ENCODE results near the gene IMPG2. TPM values are rescaled to one million over a fixed set of nuclear protein-coding genes. Genes with fewer than 3 reads are reported as not detected.

The IMPG2 gene
- total RNA-seq (2014; rRNA removed) (0.17 and 0.18 TPM in 2 replicates), Bru-seq, nascent RNA (percentile 43 among the genes with signal in this experiment), BruChase-seq, experiment 1, labeled RNA remaining after a 6-hour chase (percentile 48 among the genes with signal in this experiment), BruChase-seq, experiment 2, labeled RNA remaining after a 2-hour chase (percentile 61 among the genes with signal in this experiment)
- long read RNA-seq, result 0 reads

DNA sequence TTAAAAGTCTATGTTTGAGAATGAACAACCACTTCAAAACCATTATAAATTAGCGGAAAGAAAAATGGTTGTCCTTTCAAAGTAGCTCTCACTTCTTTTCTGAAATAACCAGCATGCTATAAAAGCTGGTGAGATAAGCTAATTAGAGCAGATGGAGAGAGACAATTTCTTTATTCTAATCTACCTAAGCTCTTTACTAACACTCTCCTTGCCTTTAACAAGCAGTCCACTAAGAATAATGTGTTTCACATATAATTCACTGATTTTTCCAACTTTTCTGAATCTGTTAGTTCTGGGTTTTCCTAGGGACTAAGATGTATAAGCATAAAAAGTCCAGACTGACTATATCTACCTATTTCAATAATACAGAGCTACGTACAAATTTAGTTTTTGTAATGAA is at the start of gene IMPG2:
TSS of gene IMPG2 (minus strand) at position 101 of the 400 bp plus-strand sequence. CDS start 203 bp downstream, outside the sequence.
- no TSS peak for BruUV-seq (replicated peaks)
- Histone ChIP-seq H3K9me3 (ENCODE audit: low read length) (no peaks in the 10 kb centered on the region), H3K4me1 (ENCODE audit: insufficient read depth, low read length) (no peaks in the 10 kb centered on the region), H3F3A (ENCODE audit: low read length, unreplicated experiment) (no peaks in the 10 kb centered on the region), H3K9ac (ENCODE audit: low read length) (no peak within 1 kb of the TSS), H3K27me3 (ENCODE audit: low read length) (no peaks in the 10 kb centered on the region), H3K27ac (ENCODE audit: low read length) (no peak within 1 kb of the TSS), H3K9me2 (replicated peaks; ENCODE audit: low read length) (no peaks in the 10 kb centered on the region), H4K20me1 (ENCODE audit: low read length) (no peaks in the 10 kb centered on the region), H3K4me3 (ENCODE audit: low read length) (no peak within 1 kb of the TSS), H3K36me3 (ENCODE audit: low read depth, low read length) (no peaks in the 10 kb centered on the region), H3K79me2 (ENCODE audit: low read length) (no peaks in the 10 kb centered on the region), H2AFZ (ENCODE audit: low read length) (no peak within 1 kb of the TSS), H3K4me2 (ENCODE audit: low read length) (no peak within 1 kb of the TSS)
- ATAC-seq (no peak), DNase-seq (no peak)
- intact Hi-C loops (cut with micrococcal nuclease), result no loop called here
- CTCF ChIA-PET, result no interaction called here
- TF ChIP-seq, protein P1, sequence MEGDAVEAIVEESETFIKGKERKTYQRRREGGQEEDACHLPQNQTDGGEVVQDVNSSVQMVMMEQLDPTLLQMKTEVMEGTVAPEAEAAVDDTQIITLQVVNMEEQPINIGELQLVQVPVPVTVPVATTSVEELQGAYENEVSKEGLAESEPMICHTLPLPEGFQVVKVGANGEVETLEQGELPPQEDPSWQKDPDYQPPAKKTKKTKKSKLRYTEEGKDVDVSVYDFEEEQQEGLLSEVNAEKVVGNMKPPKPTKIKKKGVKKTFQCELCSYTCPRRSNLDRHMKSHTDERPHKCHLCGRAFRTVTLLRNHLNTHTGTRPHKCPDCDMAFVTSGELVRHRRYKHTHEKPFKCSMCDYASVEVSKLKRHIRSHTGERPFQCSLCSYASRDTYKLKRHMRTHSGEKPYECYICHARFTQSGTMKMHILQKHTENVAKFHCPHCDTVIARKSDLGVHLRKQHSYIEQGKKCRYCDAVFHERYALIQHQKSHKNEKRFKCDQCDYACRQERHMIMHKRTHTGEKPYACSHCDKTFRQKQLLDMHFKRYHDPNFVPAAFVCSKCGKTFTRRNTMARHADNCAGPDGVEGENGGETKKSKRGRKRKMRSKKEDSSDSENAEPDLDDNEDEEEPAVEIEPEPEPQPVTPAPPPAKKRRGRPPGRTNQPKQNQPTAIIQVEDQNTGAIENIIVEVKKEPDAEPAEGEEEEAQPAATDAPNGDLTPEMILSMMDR (conservative IDR thresholded peaks at IDR 0.05; ENCODE audit: low read depth, low read length), result no peak
- no peak for TF ChIP-seq EZH2phosphoT487 (IDR thresholded peaks at IDR 0.05; ENCODE audit: borderline replicate concordance, low read length)
- POLR2A ChIA-PET (ENCODE audit: unreplicated experiment), result no interaction called here

DNA sequence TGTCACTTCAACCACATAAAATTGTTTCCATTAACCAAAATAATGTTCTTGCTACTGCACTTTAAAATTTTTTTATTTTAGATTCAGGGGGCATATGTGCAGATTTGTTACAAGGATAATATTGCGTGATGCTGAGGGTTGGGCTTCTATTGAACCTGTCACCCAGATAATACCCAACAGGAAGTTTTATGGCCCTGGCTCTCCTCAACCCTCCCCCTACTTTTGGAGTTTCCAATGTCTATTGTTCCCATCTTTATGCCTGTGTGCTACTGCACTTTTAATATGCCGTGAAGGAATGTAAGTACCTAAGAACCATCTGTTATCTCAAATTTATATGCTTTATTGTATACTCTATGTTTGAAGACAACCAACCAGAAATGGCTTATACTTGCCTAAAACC is 42.0 kb upstream of the IMPG2 start:
- Histone ChIP-seq H4K20me1 (ENCODE audit: low read length) (no peaks in the 10 kb centered on the region), H3K9me3 (ENCODE audit: low read length) (peaks cover 8% of the 10 kb centered on the region; the same call in 1 of the 2 replicates), H3K36me3 (ENCODE audit: low read depth, low read length) (peaks cover 7% of the 10 kb centered on the region; the same call in 1 of the 2 replicates), H3K27me3 (ENCODE audit: low read length) (no peaks in the 10 kb centered on the region), H3K9me2 (replicated peaks; ENCODE audit: low read length) (no peaks in the 10 kb centered on the region), H3K9ac (ENCODE audit: low read length) (no peak overlapping the region), H3K79me2 (ENCODE audit: low read length) (no peaks in the 10 kb centered on the region), H3K4me1 (ENCODE audit: insufficient read depth, low read length) (no peaks in the 10 kb centered on the region), H3K27ac (ENCODE audit: low read length) (no peak overlapping the region), H3F3A (ENCODE audit: low read length, unreplicated experiment) (no peaks in the 10 kb centered on the region), H3K4me3 (ENCODE audit: low read length) (no peak overlapping the region), H3K4me2 (ENCODE audit: low read length) (no peak overlapping the region), H2AFZ (ENCODE audit: low read length) (no peak overlapping the region)
- no peak for ATAC-seq
- POLR2A ChIA-PET (ENCODE audit: unreplicated experiment), result no interaction called here
- DNase-seq, result no peak
- CTCF ChIA-PET, result no interaction called here
- TF ChIP-seq EZH2 (IDR thresholded peaks at IDR 0.05; ENCODE audit: low read length, unreplicated experiment) (no peak), EZH2phosphoT487 (IDR thresholded peaks at IDR 0.05; ENCODE audit: borderline replicate concordance, low read length) (no peak)
- TF ChIP-seq, protein P1 (conservative IDR thresholded peaks at IDR 0.05; ENCODE audit: low read depth, low read length), result no peak
- no TSS peak for BruUV-seq (replicated peaks)
- intact Hi-C loops (cut with micrococcal nuclease), result no loop called here

DNA sequence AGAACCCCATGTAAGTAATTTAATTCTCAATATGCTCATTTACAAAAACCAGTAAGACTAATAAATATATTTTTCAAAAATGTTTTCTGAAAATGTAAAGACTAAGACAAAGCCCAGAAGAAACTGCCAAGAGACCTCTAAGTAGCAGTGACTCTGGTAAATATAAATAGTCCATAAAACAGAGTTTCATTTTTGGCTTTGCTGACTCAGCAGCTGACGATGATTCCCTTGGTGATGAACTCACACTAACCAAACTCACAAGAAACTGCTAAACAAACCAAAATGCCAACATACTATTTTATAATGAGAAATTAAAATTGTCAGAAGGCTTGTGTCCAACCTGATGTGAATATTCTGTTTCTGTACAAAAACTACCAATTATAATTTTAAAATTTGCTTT is 31.5 kb upstream of the IMPG2 start:
- Histone ChIP-seq H3K9me3 (ENCODE audit: low read length) (no peaks in the 10 kb centered on the region), H3K4me1 (ENCODE audit: insufficient read depth, low read length) (no peaks in the 10 kb centered on the region), H3K4me3 (ENCODE audit: low read length) (no peak overlapping the region), H3F3A (ENCODE audit: low read length, unreplicated experiment) (no peaks in the 10 kb centered on the region), H4K20me1 (ENCODE audit: low read length) (no peaks in the 10 kb centered on the region), H2AFZ (ENCODE audit: low read length) (no peak overlapping the region), H3K79me2 (ENCODE audit: low read length) (no peaks in the 10 kb centered on the region), H3K9ac (ENCODE audit: low read length) (no peak overlapping the region), H3K27me3 (ENCODE audit: low read length) (no peaks in the 10 kb centered on the region), H3K4me2 (ENCODE audit: low read length) (no peak overlapping the region), H3K27ac (ENCODE audit: low read length) (no peak overlapping the region), H3K36me3 (ENCODE audit: low read depth, low read length) (peaks cover 4% of the 10 kb centered on the region; the same call in 1 of the 2 replicates), H3K9me2 (replicated peaks; ENCODE audit: low read length) (no peaks in the 10 kb centered on the region)
- TF ChIP-seq EZH2 (IDR thresholded peaks at IDR 0.05; ENCODE audit: low read length, unreplicated experiment), result no peak
- no peak for TF ChIP-seq EZH2phosphoT487 (IDR thresholded peaks at IDR 0.05; ENCODE audit: borderline replicate concordance, low read length)
- DNase-seq (peak; percentile 11), ATAC-seq (no peak)
- POLR2A ChIA-PET (ENCODE audit: unreplicated experiment), result no interaction called here
- BruUV-seq (replicated peaks), result no TSS peak
- CTCF ChIA-PET, result no interaction called here
- intact Hi-C loops (cut with micrococcal nuclease), result no loop called here
